ENCODE measurements around the gene LHPP. TPM values are rescaled to one million over a fixed set of nuclear protein-coding genes. Genes with fewer than 3 reads are reported as not detected.

Gene LHPP
- total and polyA plus RNA-seq, 3 donors from 2014 or later = 34.2 to 46.0 (median 45.0) TPM

DNA sequence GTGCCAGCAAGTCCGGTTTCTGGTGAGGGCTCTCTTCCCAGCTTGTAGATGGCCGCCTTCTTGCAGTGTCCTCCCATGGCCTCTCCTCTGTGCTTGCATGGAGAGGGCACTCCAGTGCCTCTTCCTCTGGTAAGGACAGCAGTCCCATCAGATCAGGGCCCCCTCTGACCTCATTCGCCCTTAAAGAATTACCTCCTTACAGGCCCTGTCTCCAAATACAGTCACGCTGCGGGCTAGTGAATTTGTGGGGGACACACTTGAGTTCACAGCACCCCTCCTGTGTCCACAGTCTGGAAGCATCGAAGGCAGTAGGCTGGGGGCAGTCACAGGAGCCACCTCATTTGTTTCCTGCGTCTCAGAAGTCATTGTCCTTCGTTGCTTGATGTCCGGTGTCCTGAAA is 54.6 kb downstream of the LHPP start:
- no peak for DNase-seq
- no peaks in the 10 kb centered on the region for H3K27me3 ChIP-seq
- H3K4me1 ChIP-seq = peaks cover 2% of the 10 kb centered on the region
- H3K4me3 ChIP-seq = no peak overlapping the region
- 96 to 97% methylated on average over 9 of the region's 9 CpGs for whole genome bisulfite sequencing, 2 donors
- TF ChIP-seq CTCF (IDR thresholded peaks at IDR 0.05) (no peak), POLR2A (IDR thresholded peaks at IDR 0.05) (no peak)
- no peaks in the 10 kb centered on the region for H3K36me3 ChIP-seq (ENCODE audit: low read depth, missing control alignments)
- intact Hi-C loops (cut with DNase I; ENCODE audit: low total_unique reads) = no loop called here
- H3K9me3 ChIP-seq = no peaks in the 10 kb centered on the region
- H3K27ac ChIP-seq = no peak overlapping the region

GRCh38 chr10:124516746-124517397 is 55.2 kb downstream of the LHPP start:
- intact Hi-C loops (cut with DNase I; ENCODE audit: low total_unique reads) = no loop called here
- no peak for TF ChIP-seq CTCF (IDR thresholded peaks at IDR 0.05)
- WGBS, 2 donors = 88 to 89% methylated on average over 21 of the region's 21 CpGs

DNA sequence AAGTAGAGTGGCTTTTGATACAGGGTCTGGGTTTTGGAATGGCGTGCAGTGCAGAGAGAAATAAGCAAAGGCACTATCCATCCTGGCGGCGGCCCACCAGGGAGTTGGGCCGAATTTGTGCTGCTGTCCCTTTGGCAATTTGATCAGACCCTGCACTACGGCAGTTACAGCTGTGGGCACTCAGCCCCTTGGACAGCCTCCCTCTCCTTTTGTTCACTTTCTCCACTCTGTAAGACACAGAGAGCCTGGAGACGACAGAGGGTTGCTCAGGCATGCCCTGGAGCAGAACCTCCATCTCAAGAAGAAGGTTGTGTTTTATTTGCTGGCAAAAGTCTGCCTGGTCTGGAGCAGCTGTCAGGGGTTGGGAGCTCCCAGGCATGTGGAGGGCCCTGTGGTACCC is 55.8 kb downstream of the LHPP start:
- intact Hi-C loops (cut with DNase I; ENCODE audit: low total_unique reads) = no loop called here
- Histone ChIP-seq H3K27ac (no peak overlapping the region), H3K4me1 (peaks cover 10% of the 10 kb centered on the region), H3K27me3 (no peaks in the 10 kb centered on the region), H3K36me3 (ENCODE audit: low read depth, missing control alignments) (no peaks in the 10 kb centered on the region), H3K9me3 (no peaks in the 10 kb centered on the region), H3K4me3 (no peak overlapping the region)
- no peak for TF ChIP-seq CTCF (IDR thresholded peaks at IDR 0.05)
- TF ChIP-seq POLR2A (IDR thresholded peaks at IDR 0.05) = no peak
- 90 to 92% methylated on average over 6 of the region's 6 CpGs for WGBS, 2 donors
- DNase-seq = no peak

More at GRCh38 chr10:124516746-124517397, 55.2 kb downstream of the LHPP start:
- Histone ChIP-seq H3K27me3 (no peaks in the 10 kb centered on the region), H3K36me3 (ENCODE audit: low read depth, missing control alignments) (no peaks in the 10 kb centered on the region), H3K4me3 (no peak overlapping the region), H3K27ac (no peak overlapping the region), H3K4me1 (peaks cover 5% of the 10 kb centered on the region), H3K9me3 (no peaks in the 10 kb centered on the region)
- no peak for DNase-seq

DNA sequence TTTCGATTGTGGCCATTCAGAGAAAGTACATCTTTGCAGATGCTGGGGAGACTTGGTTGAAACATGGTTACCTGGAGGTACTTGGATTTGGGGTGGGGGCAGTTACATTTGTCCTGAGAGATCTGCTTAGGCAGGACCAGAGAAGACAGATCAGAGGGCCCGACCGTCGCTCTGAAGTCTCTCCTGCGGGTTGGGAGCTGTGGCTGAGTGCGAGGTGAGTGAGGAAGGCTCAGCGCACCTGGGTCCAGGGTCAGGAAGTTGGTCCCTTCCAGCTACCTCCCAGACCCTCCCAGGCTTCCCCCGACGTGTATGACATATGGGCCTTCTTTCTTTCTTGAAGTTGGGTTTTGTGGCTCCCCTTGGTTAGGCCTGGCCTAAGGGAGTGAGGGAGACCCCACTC is 56.3 kb downstream of the LHPP start:
- peaks cover 14% of the 10 kb centered on the region for H3K4me1 ChIP-seq
- H3K36me3 ChIP-seq (ENCODE audit: low read depth, missing control alignments) = no peaks in the 10 kb centered on the region
- DNase-seq = no peak
- no peak for TF ChIP-seq POLR2A (IDR thresholded peaks at IDR 0.05)
- no peak for TF ChIP-seq CTCF (IDR thresholded peaks at IDR 0.05)
- WGBS, 2 donors = 94 to 95% methylated on average over 9 of the region's 9 CpGs
- no peak overlapping the region for H3K27ac ChIP-seq
- intact Hi-C loops (cut with DNase I; ENCODE audit: low total_unique reads) = no loop called here
- no peaks in the 10 kb centered on the region for H3K9me3 ChIP-seq
- H3K4me3 ChIP-seq = no peak overlapping the region
- no peaks in the 10 kb centered on the region for H3K27me3 ChIP-seq

DNA sequence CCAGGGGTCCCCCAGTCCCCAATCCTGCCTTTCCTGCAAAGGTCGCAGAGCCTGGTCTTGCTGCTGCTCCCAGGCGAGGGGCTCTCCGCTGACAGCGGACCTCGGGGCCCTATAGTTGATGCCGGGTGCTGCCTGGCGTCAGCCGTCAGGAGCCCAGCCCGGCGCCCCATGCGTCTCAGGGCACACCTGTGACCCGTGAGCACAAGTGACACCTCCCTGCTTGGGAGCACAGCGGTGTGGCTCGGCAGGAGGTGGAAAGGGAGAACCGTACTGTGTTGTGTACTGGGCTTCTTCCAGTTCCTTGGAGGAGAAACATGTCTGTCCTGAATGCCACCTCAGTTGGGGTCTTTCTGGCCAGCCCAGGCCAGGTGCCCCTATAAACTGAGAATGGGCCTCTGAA is 56.7 kb downstream of the LHPP start:
- no peak overlapping the region for H3K4me3 ChIP-seq
- TF ChIP-seq POLR2A (IDR thresholded peaks at IDR 0.05) (no peak), CTCF (IDR thresholded peaks at IDR 0.05) (no peak)
- H3K36me3 ChIP-seq (ENCODE audit: low read depth, missing control alignments) = no peaks in the 10 kb centered on the region
- H3K27ac ChIP-seq = no peak overlapping the region
- intact Hi-C loops (cut with DNase I; ENCODE audit: low total_unique reads) = no loop called here
- no peaks in the 10 kb centered on the region for H3K9me3 ChIP-seq
- peaks cover 19% of the 10 kb centered on the region for H3K4me1 ChIP-seq
- 98 to 100% methylated on average over 3 to 14 of the region's 15 CpGs for WGBS, 2 donors
- DNase-seq = no peak
- H3K27me3 ChIP-seq = no peaks in the 10 kb centered on the region
